HG03280 (cell line): ENCODE results near the gene PKIG.

Source experiments
- ATAC-seq: cut with Tn5 transposase; IDR thresholded peaks from one replicate; pipeline ENCODE4 v1.9.1; 2021; ENCODE audit warnings: mild to moderate bottlenecking, moderate library complexity; ENCODE audit not compliant: unreplicated experiment

PKIG gene

DNA sequence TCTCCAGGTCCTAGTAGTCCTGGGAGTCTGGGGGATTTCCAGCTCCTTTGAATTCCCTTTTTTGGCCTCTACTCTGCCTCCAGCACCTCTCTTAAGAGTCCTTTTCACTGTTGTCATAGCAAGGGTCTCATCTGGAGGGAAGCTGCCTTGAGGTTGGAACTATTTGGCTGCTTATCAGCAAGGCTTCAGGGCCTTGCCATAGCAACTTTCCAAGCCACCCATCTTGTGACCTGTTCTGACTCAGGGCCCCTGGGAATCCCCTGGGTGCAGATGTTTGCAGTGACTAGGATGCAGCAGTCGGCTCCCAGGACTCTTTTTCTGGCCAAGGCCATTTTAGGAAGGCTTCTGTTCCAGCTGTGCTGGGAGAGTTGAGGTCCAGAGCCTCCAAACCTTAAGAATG, 12.4 kb downstream of the PKIG start:
- ATAC-seq = no peak

DNA sequence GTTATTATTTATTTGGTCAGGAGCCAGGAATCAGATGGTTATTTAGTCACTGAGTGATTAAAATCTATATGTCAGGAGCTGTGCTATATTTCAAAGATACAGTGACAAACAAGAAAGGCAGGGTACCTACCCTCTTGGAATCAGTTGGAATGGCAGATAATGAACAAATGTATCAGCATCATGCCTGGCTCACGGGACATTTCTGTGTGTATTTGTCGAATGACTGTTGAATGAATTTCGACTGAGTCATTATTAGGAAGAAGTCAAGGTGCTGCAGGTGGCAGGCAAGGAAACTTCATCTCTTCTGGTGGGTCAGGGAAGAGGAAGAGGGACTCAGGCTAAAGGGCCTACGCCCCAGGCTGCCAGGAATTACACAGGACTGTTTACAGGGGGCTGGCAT, 13.6 kb downstream of the PKIG start:
- ATAC-seq = no peak

DNA sequence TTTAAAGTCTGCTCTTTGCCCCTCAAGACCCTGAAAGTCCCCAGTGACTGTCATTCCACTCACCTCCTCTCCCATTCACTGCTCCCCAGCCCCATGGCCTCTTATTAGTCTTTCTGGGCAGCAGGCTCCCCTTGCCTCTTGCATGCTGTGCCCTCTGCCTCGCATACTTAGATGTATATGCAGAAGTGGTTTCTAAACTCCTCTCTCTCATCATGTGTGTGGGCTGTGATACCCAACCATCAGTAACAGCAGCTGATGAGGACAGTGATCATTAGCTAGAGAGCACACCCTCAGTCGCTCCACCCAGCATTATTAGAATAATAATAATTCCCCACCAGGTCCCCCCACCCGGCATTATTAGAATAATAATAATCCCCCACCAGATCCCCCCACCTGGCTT, 14.5 kb downstream of the PKIG start:
- ATAC-seq = no peak

DNA sequence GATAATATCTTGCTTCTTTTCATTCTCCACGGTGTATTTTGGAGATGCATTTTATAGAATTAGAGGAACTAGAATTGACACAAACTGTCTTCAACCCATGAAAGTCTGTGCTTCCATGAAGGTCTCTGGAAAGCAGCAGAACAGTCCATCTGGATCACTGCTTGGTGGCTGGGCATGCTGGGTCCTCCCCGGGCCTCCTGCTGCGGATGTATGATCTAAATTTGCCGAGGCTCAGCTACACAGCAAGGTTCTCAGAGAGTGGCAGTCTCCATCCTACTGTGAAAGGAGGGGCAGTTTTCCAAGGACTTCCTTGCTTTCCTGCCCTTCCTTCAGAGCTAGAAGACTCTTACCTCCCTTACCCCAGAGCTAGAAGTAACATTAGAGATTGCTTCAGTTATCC, 15.1 kb downstream of the PKIG start:
- ATAC-seq = no peak

DNA sequence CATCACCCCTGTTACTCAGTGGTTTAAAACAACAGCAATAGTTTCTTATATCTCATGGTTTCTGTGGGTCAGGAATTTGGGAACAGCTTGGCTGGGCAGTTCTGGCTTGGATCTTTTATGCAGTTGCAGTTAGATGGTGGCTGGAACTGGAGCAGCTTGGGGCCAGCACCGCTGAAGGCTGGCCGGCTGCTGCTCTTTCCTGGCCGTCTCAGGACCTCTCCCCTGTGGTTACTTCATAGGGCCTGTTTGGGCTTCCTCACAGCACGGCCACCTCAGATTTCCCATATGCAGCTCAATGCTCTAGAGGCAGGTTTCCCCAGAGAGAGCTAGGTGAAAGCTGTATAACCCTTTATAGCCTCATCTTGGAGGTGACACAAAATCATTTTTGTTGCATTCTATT, 15.6 kb downstream of the PKIG start:
- ATAC-seq = no peak

DNA sequence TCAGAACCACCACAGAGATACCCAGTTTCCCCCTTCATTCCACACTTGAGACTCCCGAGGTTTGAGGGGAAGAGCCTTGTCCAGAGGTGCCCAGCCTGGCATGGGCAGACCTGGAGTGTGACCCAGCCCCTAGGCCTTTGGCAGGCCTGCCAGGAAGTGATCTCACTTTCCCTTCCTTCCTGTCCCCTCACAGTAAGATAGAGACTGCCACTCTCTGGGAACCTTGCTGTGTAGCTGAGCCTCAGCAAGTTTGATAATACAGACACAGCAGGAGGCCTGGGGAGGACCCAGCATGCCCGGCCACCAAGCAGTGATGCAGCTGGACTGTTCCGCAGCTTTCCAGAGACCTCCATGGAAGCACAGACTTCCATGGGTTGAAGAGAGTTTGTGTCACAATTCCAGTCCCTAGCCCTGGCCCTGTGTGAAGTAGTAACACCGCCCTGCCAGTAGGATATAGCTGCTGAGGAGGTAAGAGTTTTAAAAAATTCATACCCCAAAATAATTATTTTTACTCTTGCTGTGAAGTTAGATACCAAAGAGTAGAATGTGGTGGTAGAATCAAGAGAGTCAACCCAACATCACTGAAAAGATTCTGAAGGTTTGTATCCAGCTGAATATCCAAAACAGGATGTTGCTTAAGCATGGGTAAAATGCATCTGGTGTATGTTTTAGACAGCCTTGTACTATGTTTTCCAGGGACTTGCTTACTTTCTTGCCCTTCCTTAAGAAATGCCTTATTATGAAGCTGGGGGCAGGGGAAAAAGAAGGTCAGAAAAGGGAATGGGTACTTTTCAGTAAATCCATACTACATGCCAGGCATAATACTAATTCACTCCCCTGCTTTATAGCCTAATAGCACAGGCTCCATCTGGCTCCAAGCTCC, 16.3 kb downstream of the PKIG start:
- no peak for ATAC-seq

DNA sequence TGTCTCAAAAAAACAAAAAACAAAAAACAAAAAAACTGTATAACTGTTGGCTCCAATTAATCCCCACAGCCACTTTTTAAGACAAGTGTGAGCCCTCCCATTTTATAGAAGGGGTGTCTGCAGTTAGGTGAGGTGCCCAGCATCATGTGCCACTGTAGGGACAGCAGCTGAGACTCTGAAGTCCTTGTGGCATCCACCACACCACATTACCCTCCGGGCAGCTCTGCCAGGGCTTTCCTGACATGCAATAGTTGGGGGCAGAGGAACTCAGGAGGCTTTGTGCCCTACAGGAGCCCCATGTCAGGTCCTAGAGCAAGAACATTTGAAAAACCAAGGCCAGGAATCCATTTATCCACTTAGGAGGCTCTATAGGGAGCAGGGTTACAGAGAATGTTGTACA, 17.3 kb downstream of the PKIG start:
- no peak for ATAC-seq

DNA sequence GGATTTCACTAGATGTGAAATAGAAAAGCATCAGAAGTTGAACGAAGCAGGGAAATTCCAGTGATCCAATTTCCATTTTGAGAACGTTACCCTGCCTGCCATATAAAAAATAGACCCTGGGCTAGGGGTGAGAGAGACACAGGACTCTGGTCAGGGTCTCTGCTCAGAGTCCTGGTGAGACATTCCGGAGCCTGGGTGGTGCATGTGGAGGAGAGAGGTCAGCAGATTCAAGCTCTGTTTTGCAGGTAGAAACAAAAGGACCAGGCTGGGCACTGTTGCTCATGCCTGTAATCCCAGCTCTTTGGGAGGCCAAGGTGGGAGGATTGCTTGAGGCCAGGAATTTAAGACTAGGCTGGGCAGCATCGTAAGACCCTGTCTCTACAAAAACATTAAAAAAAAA, 17.9 kb downstream of the PKIG start:
- ATAC-seq = no peak

DNA sequence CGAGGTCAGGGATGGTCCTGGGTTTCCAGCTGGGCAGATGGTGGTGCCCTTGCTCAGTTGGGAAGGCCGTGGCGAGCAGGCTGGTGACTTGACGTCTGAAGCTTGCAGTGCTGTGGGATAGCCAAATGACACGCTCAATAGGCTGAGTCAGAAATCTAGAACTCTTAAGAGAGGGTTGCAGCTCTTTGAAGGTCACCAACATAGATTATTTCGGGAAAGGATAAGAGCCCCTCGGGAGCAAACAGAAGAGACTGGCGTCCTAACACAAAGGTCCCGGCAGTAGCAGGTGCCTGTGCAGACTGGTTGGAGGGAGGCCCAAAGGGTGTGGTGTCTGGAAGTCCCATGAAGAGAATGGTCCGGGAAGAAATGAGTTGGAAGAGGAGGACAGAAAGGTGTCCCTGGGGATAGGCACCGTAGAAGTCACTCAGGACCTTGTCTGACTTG, 18.4 kb downstream of the PKIG start:
- ATAC-seq = no peak

DNA sequence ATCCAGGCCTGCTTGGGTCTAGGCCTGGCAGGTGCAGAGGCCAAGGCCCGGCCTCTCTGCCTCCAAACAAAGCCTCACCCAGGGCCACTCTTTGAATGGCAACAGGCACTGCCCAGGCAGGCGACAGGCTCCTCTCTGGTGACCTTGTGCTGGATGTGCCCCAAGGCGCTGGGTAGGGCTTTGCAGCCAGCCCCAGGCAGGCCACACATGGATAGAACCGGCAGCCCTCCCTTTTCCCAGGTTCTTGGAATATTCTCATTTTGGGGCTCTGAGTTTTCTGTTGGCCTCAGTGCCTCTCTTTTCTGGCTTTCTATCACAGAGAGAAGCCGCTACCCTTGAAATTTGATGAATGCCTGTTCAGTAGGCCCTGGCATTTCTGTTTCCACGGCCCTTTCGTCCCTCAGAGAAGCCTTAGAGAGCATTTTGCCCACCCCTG, 18.9 kb downstream of the PKIG start:
- ATAC-seq = no peak

DNA sequence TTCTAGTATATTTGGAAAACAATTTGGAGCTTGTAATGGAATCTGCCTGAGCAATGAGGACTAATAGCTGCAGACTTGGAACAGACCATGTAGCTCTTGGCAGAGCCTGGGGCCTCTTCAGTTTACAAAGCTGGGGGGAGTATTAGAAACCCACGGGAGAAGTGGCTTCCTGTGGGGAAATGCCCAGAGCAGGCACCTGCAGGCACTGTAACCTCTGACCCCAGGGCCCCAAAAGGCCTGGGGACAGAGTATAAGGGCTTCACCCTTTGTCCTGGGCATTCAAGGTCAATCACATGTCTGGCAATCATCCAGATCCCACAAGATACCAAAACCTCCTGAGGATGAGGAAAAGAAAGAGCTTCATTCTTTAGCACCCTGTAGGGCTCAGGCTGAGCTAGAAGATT, 19.4 kb downstream of the PKIG start:
- no peak for ATAC-seq

DNA sequence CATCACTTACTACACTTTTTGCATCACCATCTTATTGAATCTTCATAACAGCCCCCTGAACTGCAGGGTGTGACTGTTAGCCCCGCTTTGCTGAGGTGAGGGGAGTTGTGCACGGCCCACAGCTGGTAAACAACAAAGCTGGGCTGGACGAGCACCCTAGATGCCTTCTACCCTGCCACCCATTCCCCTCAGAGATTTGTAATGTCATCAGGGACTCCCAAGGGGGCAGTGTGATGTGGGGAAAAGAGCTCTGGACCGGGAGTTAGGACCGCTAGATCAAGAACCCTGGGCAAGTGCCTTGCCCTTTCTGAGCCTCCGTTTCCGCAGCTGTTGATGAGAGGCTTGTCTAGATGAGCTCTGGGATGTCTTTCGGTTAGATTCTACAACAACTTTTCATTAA, 20.9 kb downstream of the PKIG start:
- ATAC-seq = no peak

DNA sequence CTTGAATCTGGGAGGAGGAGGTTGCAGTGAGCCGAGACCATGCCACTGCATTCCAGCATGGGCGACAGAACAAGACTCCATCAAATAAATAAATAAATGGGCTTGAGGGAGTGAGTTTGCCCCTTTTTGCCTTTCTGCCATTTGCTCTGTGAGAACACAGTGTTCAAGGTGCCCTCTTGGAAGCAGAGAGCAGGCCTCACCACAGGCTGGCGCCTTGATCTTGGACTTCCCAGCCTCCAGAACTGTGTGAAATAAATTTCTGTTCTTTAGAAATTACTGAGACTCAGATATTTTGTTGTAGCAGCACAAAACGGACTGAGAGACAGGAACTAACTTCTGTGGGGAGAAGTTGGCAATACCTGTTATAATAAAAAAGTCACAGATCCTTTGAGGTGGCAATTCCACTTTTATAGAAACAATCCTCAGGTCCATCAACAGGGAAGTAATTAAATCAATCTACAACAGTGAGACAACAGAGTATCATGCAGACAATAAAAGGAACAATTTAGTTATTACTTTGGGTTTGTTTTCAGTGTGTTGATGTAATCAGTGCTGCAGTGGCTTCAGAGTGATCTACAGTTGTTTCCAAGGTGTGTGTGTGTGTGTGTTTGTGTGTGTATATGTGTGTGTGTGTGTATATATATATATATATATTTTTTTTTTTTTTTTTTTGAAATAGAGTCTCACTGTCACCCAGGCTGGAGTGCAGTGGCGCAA, 24.5 kb downstream of the PKIG start:
- ATAC-seq = no peak

DNA sequence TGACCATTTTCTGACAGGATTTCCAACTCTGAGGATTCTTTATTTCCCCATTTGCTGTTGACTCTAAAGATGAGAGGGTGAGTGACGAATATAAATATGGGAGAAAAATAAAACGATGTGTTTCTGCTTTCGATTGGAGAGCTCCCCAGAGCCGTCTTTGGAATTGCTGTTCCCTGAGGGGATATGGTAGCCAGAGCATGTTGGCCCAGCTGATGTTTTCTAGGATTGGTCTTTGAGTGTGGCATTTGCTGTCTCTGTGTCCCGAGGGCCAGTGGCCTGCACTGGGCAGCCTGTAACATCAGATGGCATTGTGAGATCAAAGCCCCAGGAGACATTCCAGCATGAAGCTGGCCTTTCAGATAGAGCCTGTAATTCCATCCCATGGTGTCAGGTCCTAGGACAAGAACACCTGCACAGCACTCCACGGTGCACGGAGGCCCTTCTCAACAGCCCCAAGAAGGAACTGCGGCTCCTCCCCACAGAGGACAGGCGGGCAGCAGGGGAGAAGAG, 26.7 kb downstream of the PKIG start:
- ATAC-seq = no peak

DNA sequence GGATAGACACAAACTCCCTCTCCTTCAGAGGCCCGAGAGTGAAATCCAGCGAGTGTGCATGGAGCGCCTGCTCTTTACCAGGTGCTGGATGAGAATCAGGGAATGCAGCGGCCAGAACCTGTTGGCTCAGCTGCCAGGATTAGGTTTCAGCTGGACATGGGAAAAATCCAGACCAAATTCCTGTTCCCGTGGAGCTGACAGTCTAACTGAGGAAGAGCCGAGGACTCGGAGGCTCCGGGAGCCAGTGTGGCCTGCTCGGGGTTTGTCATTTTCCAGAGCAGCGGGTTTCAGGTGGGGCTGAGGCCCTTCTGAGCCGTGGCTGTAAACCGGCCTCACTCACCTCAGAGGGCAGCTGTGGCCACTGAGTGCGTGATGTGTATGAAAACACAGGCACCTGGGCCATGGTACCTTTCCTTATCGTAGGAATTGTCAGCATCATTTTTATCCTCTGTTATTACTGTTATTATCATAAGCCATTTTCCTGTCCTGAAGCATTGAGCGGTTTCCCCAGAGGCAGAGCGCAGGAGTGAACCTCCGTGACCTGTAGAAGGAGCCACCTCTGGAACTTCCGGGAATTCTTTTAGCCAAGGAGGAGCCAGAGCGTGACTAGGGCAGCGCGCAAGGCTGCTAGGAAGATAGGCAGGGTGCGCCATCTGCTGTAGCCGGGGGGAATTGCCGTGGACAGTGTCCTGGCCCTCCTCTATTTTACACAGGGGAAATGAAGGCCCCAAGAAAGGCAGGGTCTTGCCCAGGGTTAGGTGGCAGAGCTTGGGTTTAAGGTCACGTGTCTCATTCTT, 27.3 kb downstream of the PKIG start:
- peak; percentile 77 for ATAC-seq

DNA sequence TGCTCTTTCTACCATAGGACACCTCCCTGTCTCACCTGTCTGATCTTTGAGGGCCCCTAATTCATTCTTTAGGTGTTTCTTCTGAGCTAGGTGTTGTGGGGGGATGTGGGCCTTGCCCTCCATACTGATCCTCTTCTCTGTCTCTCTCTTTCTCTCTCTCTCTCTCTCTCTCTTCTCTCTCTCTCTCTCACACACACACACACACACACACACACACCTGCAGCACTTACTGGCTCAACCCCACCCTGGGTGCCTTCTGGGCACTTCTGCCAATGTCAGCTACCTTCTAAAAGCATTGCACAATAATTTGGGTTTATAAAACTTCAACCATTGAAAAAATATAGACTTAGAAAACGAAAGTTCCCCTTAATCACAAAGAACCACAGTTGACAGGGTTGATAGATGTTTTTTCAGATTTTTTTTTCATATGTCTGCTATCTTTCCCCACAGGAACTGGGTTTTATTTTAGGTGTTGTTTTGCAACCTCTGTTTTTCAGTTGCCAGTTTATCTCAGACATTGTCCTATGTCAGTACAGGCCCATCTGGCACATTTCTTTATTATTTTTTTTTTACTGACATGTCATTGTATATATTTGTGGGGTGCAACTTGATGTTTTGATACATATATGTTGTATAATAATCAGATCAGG, 28.1 kb downstream of the PKIG start:
- peak; percentile 4 for ATAC-seq

DNA sequence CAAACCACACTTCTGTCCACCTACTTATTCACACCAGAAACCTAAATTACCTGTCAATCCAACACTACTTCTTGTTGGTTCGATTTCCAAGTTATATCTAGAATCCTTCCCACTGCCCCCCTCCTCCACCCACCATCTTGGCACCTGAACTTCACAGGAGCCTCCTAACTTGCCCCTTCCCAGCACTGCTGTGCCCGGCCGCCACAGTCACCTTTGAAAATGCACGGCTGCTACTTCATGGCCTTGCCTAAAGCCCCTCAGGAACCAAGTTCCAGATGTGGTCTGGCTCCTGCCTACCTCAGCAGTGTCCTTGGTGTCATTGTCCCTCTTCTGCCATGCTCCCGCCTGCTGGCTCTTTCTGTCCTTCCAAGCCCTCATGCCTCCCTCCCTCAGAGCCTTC, 31.2 kb downstream of the PKIG start:
- ATAC-seq = no peak

DNA sequence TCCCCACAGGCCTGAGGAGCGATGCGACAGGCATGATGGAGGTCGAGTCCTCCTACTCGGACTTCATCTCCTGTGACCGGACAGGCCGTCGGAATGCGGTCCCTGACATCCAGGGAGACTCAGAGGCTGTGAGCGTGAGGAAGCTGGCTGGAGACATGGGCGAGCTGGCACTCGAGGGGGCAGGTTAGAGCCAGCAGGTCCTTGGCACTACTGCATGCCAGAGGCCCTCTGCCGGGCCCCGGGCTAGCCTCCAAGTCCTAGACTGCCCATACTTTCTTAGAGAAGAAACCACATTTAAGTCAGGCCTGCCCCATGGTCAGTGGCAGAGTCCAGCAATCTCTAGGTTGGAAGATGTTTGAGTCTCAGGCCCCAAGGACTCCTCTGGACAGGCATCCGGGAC, 32.1 kb downstream of the PKIG start:
- no peak for ATAC-seq

DNA sequence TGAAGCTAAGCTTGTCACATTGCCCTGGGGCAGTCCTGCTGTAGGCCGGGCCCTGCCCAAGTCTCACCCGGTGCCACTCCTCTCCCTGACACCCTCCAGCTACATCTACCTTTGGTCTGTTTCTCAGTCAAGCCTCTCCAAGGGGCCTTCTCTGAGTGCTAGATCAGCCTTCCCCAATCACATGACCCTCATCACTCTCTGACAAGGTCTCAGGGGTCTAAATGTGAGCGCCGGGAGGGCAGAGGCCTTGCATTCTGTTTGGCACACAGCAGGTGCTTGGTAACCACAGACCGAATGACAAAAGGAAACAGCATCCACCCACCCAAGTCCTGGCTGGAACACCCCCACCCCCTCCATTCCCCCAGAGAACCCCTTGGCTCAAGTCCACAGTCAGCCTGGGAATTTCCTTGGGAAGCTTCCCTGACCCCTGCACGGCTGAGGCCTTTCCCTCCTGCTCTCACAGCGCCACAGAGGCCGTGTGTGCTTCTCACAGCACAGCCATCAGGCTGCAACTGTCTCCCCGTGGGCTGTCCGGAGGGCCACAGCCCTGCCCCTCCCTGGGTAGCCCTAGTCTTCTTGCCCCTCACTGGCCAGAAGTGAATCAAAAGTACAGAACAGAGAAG, 32.9 kb downstream of the PKIG start:
- ATAC-seq = no peak

DNA sequence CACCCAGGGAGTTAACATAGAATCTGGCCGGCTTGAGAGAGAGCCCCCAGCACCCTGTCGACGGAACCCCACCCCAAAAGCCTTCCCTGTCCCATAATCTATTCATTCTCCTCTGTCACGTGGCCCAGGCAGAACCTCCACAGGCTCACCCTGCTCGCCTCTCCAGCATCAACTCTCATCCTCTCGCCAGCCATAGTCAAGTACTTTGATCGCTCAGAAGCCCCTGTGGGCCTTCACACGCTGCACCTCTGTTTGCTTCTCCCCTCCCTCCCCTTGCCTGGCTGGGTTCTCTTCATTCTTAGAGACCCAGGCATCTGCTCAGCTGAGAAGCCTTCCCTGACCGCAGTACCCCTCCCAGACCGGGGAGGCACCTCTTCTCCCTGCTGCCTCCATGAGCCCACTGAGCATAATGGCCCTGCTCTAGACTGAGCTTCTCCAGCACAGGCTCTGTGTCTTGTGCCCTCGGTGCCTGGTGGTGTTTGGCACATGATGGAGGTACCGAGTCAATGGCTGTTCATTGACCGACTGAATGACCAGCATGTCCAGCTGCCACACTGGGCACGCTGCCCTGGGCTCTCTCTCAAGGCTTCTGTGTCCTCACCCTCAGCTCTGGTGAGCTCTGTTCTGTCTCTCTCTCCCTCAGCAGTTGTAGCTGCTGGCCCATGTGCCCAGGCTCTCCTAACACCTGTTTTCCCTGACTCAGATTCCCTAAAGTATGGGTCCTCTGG, 33.7 kb downstream of the PKIG start:
- ATAC-seq = no peak
